Sigmoid colon (tissue), 4 donors: ENCODE results near the gene THAP8.

Experiments used
- CTCF ChIP-seq, 4 experiments: fragments of 450-650 bp in 3 of 4; fragments of 200-600 bp in 1 of 4; IDR thresholded peaks; one replicate each; pipeline ENCODE4 v1.5.1; 2016 to 2019; ENCODE audit warnings: antibody characterized with exemption in 4 of 4, mild to moderate bottlenecking in 3 of 4, moderate library complexity in 2 of 4
- EP300 ChIP-seq, 4 donors: sonication (generic); formaldehyde crosslinking; IDR thresholded peaks; one replicate each; pipeline ENCODE4 v1.6.1; 2017; ENCODE audit warnings: antibody characterized with exemption in 4 of 4
- POLR2AphosphoS5 ChIP-seq, 4 donors: sonication (generic); formaldehyde crosslinking; IDR thresholded peaks; one replicate each; pipeline ENCODE4 v1.6.1; 2017; ENCODE audit warnings: antibody characterized with exemption in 4 of 4

GRCh38 chr19:35986111-35986510 lies 68.0 kb downstream of the THAP8 start:
- TF ChIP-seq EP300 (IDR thresholded peaks at IDR 0.05) (no peak), CTCF (IDR thresholded peaks at IDR 0.05) (no peak), POLR2AphosphoS5 (IDR thresholded peaks at IDR 0.05) (no peak)
